AG04450 (cell line): ENCODE measurements around the gene AKAP7. TPM values are rescaled to one million over a fixed set of nuclear protein-coding genes. Genes with fewer than 3 reads are reported as not detected.

ENCODE experiments used
- CTCF ChIA-PET: fragments of 300-600, 350-600 bp; formaldehyde crosslinking; extraction: SDS; loops from one replicate; lab custom pipeline; 2022; ENCODE audit warnings: antibody characterized with exemption, inconsistent platforms; lab: Charles Lee
- POLR2A ChIA-PET: fragments of 350-600 bp; formaldehyde crosslinking; extraction: SDS; loops from one replicate; lab custom pipeline; 2021; ENCODE audit warnings: antibody characterized with exemption, inconsistent platforms; lab: Yijun Ruan, JAX
- DNase-seq: peaks from one replicate; pipeline ENCODE4 v3.0.0-alpha.2; 2011; ENCODE audit warnings: low read depth, low spot score
- H3K27ac ChIP-seq: one replicate; pipeline ENCODE4 v1.5.1; 2012; ENCODE audit warnings: low read depth, low read length, control low read depth
- H3K27me3 ChIP-seq: one replicate; pipeline ENCODE4 v1.6.0; 2012; ENCODE audit warnings: low read length; ENCODE audit not compliant: control insufficient read depth, insufficient read depth
- H3K4me3 ChIP-seq: 2 replicates; pipeline ENCODE4 v1.5.1; 2011; ENCODE audit warnings: mild to moderate bottlenecking, low read depth, low read length, control low read depth
- H3K9me3 ChIP-seq: 2 replicates; pipeline ENCODE4 v1.5.1; 2012; ENCODE audit warnings: low read length; ENCODE audit not compliant: control insufficient read depth, insufficient read depth
- polyA plus RNA-seq: library from polyadenylated mRNA; depleted of rRNA; stranded (reverse); fragments of >200 nt; gene quantifications from 2 replicates; pipeline ENCODE4 v1.2.3, GENCODE V29; 2011
- TF ChIP-seq, protein P1 (sequence below): IDR thresholded peaks from 2 replicates; pipeline ENCODE4 v1.5.1; 2011; ENCODE audit warnings: low read depth, low read length, control low read depth, inconsistent platforms

The AKAP7 gene
- polyA plus RNA-seq, 1 experiment: 1.9 TPM

GRCh38 chr6:131210469-131210868 lies 75.2 kb downstream of the AKAP7 start:
- Histone ChIP-seq H3K9me3 (no peaks in the 10 kb centered on the region), H3K4me3 (no peak overlapping the region), H3K27me3 (no peaks in the 10 kb centered on the region), H3K27ac (no peak overlapping the region)
- ChIA-PET POLR2A (no interaction called here), CTCF (interaction anchor here (1.5 to 1.7 kb wide), 2 partner anchors 28 to 324 kb away, joined by 5 read pairs; no protein-coding TSS in a partner anchor)
- DNase-seq: no peak
- TF ChIP-seq, protein P1, sequence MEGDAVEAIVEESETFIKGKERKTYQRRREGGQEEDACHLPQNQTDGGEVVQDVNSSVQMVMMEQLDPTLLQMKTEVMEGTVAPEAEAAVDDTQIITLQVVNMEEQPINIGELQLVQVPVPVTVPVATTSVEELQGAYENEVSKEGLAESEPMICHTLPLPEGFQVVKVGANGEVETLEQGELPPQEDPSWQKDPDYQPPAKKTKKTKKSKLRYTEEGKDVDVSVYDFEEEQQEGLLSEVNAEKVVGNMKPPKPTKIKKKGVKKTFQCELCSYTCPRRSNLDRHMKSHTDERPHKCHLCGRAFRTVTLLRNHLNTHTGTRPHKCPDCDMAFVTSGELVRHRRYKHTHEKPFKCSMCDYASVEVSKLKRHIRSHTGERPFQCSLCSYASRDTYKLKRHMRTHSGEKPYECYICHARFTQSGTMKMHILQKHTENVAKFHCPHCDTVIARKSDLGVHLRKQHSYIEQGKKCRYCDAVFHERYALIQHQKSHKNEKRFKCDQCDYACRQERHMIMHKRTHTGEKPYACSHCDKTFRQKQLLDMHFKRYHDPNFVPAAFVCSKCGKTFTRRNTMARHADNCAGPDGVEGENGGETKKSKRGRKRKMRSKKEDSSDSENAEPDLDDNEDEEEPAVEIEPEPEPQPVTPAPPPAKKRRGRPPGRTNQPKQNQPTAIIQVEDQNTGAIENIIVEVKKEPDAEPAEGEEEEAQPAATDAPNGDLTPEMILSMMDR: no peak

- no peak for DNase-seq
- no peaks in the 10 kb centered on the region for H3K9me3 ChIP-seq
- H3K4me3 ChIP-seq: no peak overlapping the region
- ChIA-PET CTCF (interaction anchor here (1.1 to 1.7 kb wide), 2 partner anchors 29 to 327 kb away, joined by 3 to 5 read pairs; no protein-coding TSS in a partner anchor), POLR2A (no interaction called here)
- H3K27me3 ChIP-seq: no peaks in the 10 kb centered on the region
- TF ChIP-seq, protein P1: no peak
- H3K27ac ChIP-seq: no peak overlapping the region
Observed at GRCh38 chr6:131212024-131212423, 76.8 kb downstream of the AKAP7 start.

GRCh38 chr6:131212913-131213312 lies 77.6 kb downstream of the AKAP7 start:
- Histone ChIP-seq H3K9me3 (no peaks in the 10 kb centered on the region), H3K4me3 (no peak overlapping the region), H3K27me3 (no peaks in the 10 kb centered on the region), H3K27ac (no peak overlapping the region)
- DNase-seq: no peak
- ChIA-PET POLR2A (no interaction called here), CTCF (interaction anchor here (1.1 kb wide), 1 partner anchor 328 kb away, joined by 3 read pairs; no protein-coding TSS in a partner anchor)
- TF ChIP-seq, protein P1: no peak

DNA sequence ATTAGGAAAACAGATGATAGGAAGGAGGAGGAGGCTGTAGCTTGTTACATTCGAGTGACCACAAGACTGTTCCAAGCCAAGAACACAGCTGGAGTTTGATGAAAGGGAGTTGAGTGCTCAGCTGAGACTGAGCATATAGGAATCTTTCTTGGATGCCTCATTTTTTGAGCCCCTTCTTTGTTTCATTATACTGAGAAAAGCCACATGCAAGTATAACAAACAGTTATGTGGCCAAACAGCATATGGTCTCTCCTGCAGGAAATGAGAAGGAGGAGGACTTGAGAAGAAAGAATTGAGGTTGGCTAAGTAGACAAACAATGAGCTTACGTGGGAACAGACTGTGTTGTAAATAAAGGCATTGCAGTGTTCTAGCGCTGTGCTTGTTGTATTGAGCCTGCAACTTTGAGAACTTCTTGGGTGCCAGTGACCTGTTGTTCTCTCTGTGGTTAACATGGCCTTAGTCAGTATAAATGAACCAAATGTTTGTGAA lies 78.3 kb downstream of the AKAP7 start:
- H3K27me3 ChIP-seq: no peaks in the 10 kb centered on the region
- H3K9me3 ChIP-seq: no peaks in the 10 kb centered on the region
- CTCF ChIA-PET: interaction anchor here (1.1 kb wide), 1 partner anchor 328 kb away, joined by 3 read pairs; no protein-coding TSS in a partner anchor
- no peak overlapping the region for H3K4me3 ChIP-seq
- POLR2A ChIA-PET: interaction anchor here (0.6 kb wide), 1 partner anchor 252 kb away, joined by 7 read pairs; no protein-coding TSS in a partner anchor
- TF ChIP-seq, protein P1: no peak
- peak; percentile 56 for DNase-seq
- H3K27ac ChIP-seq: no peak overlapping the region

- no peaks in the 10 kb centered on the region for H3K27me3 ChIP-seq
- TF ChIP-seq, protein P1: no peak
- no peak overlapping the region for H3K4me3 ChIP-seq
- DNase-seq: no peak
- H3K27ac ChIP-seq: no peak overlapping the region
- POLR2A ChIA-PET: no interaction called here
- CTCF ChIA-PET: interaction anchor here (0.5 to 1.3 kb wide), 2 partner anchors 319 to 517 kb away, joined by 3 to 5 read pairs; no protein-coding TSS in a partner anchor
- H3K9me3 ChIP-seq: no peaks in the 10 kb centered on the region
Observed at GRCh38 chr6:131215219-131215618, 80.0 kb downstream of the AKAP7 start.
